NCI-H446 treated with DMSO at 0.1 percent for 48 hours (cell line): Measurements from ENCODE around the gene CDYL.

Source experiments
- DNase-seq: peaks from one replicate; lab custom pipeline; 2025; lab: John Stamatoyannopoulos, UW

CDYL gene

DNA sequence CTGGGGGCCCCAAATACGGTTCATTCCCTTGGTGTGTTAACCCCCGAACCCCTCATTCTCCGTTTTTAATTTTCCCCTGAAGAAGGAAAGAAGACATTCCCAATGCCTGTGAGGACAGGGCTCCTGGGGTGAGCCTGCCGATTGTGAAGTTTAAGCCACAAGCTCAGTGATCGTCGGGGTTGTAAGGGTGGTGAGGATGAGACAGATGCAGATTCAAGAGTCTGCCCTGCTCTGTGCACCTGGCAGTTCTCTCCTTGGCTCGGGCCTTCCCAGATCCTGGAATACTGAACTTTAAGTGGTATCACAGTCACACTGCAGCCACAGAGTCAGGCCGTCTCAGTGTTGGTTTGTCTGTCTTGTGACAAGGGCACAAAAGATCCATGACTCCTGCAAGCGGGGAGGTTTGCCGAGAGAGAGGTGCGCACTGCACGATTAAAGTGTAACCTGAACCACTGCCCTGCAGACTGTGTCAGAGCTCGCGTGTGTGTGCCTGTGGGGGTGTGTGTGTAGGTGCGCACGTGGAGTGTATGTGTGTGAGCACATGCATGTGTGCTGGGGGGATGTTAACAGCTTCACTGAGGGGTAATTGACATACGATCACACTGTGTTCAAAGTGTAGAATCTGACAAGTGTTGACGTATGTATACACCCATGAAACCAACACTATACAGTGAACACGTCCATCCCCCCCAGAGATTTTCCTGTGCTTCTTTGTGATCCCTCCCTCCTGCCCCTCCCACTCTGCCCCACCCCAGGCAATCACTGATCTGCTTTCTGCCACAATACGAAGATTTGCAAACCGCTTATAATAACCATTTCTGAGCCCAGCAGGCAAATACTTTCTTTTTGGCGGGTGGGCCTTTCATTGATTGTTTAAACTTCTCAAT is 188.7 kb downstream of the CDYL start:
- no peak for DNase-seq

GRCh38 chr6:4965562-4966389 is 189.6 kb downstream of the CDYL start:
- no peak for DNase-seq

DNA sequence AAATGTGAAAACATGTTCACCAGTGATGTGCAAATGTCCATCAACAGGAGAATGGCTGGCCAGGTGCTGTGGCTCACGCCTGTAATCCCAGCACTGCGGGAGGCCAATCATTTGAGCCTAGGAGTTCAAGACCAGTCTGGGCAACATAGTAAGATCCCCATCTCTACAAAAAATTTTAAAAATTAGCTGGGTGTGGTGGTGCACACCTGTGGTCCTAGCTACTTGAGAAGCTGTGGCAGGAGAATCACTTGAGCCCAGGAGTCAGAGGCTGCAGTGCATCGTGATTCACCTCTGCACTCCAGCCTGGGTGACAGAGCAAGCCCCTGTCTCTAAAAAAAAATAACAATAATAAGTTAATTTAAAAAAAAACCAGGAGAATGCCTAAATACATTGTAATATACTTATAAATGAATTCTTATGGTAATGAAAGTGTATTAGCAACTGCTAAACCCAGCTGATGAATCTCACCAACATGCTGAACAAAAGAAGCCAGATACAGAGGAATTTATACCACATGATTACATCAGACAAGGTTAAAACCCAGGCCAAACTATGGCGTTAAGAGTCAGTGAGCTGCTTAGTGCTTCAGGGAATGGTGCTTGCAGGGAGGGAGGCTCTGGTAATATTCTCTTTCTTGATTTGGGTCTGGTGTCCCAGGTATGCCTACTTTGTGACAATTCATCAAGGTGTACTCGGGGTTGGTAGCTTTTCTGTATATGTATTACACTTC is 191.3 kb downstream of the CDYL start:
- DNase-seq = no peak

GRCh38 chr6:4969609-4970285 is 193.5 kb downstream of the CDYL start:
- DNase-seq = no peak

GRCh38 chr6:4970739-4971395 is 194.7 kb downstream of the CDYL start:
- DNase-seq = no peak

GRCh38 chr6:4971851-4972250 is 195.6 kb downstream of the CDYL start:
- no peak for DNase-seq

GRCh38 chr6:4972438-4972837 is 196.2 kb downstream of the CDYL start:
- no peak for DNase-seq

DNA sequence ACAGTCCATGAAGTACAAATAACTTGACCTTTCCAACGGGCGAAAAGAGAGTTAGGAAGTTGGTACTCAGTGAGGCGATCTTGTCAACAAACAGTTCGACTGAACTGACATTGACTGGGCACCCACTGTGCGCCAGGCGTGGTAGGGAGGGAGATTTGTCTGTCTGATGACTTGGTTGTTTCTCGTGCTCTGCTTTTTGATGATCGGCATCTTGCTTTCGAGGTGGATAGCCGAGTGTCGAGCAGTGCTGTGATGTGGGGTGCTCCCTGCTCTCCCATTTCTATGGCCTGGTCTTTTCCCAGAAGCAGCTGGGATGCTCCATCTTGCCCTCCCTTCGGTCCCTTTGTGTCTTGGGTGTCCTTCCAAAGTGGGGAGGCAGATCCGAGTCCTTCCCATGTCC is 197.2 kb downstream of the CDYL start:
- DNase-seq = no peak

DNA sequence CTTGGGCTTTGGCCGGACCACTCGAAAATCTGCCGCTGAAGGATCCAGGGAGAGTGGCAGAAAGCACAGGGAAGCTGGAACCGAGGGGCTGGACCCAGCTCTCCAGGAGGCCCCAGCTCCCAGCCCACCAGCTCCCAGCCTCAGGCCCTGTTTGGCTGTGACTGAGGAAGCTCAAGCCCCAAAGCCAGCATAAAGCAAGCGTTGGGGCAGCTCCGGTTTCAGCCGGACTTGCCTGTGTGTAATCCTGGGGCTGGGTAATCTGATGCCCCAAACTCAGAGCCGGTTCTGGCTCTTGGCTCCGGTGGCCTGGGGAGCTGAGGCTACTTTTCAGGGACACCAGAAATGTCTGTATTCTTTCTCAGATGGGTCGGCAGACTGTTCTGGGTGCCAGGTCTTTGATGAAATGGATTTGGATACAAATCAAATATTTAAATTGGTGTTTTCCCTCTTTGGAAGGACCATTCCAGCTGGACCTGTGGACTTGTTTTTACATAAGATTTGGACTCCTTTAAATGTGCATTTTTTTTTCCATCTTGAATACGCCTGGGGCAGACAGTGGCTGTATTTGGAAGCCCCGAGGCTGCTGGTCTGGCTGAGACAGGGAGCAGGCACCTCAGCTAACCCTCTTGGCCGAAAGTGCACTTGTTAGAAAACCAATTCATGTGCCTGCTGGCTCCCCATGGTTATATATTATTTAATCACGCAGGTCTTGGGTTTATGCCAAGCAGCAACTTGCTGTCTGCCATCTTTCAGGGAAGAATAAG is 198.0 kb downstream of the CDYL start:
- peak; percentile 76 for DNase-seq

DNA sequence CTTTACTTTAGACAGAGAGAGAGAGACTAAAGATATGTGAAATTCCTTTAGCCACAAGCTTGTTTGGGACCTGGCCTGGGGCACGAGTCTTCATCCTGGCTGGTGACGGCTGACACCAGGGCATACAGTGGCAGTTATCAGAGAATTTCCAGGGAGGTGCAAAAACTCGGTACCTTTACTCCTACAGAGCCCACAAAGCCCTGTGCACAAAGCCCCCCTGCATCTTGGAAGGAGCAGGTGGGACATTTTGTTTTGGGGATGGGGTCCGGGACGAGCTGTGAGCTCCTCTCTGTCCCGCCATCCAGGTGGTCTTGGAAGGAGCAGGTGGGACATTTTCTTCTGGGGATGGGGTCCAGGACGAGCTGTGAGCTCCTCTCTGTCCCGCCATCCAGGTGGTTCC is 198.8 kb downstream of the CDYL start:
- DNase-seq = no peak

DNA sequence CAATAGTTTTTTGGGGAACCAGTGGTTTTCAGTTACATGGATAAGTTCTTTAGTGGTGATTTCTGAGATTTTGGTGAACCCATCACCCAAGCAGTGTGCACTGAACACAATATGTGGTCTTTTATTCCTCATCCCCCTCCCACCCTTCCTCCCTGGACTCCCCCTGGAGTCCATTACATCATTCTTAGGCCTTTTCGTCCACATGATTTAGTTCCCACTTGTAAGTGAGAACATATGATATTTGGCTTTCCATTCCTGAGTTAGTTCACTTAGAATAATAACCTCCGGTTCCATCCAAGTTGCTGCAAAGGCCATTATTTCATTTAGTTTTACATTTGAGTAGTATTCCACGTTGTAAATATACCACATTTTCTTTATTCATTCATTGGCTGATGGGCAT is 199.3 kb downstream of the CDYL start:
- DNase-seq = no peak

GRCh38 chr6:4977468-4977867 is 201.3 kb downstream of the CDYL start:
- no peak for DNase-seq

DNA sequence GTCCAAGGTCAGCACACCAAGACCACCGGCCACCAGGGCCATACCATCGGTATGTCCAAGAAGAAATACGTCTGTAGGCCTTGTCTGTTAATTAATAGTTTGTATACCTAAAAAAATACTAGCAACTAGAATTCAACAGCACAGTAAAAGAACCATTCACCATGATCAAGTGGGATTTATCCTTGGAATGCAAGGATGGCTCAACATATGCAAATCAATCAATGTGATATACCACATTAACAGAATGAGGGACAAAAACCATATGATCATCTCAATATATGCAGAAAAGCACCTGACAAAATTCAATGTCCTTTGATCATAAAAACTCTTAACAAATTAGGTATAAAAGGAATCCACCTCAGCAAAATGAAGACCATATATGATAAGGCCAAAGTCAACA is 203.2 kb downstream of the CDYL start:
- no peak for DNase-seq

GRCh38 chr6:4981761-4982160 is 205.6 kb downstream of the CDYL start:
- DNase-seq = no peak

DNA sequence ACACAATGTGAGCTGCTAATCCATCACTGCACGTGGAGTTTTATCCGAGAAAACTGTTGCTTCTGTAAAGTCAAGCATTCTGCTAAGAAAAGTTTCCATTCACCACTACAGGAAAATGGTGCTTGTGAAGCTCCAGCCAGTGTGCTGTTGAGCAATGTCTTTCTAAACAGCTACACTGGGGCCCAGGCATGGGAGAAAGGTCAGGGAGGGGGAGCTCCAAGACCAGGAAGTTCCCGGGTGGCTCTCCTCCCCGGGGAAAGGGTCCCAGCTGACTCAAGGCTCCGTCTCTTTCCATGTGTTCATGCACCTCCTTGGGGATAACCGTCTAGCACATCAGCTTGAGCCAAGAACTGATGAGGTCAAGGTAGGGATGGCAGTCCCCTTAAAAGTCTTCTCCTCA is 207.1 kb downstream of the CDYL start:
- DNase-seq = no peak

- DNase-seq = no peak
Observed at GRCh38 chr6:4986999-4987398, 210.8 kb downstream of the CDYL start.

DNA sequence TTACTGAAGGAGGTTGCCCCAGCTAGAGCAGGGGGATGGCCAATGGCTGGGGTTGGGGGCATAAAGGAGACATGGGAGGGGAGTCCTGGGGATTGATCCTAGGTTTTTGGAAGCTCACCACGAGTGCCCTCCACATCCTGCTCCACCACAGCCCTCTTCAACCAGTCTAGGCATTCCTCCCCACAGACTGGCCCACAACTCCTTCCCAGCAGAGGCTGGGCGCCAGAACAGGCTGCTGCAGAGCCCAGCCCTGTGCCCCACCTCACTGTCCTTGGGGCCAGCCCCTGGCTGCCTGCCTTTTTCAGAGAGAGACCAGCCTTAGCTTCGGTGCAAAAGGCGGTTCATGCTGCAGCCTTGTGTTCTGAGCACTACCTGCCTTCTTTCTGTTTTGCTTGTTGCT is 211.2 kb downstream of the CDYL start:
- DNase-seq = no peak

DNA sequence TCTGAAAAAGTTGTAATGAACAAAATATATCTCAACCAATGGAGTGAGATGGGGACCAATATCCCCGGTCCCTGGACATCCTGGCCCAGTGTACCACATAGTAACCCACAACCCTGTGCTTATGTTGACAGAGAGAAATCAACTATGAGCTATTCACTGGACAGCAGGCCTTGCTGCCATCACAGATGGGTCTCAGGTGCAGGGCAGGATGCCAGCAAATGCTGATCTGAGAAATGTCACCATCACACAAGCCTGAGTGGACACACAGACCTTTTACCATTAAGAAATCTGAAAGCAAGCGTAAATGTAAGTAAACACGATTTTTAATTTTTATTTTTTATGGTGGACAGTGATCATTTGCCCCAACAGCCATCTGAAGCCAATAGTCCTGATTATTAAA is 218.5 kb downstream of the CDYL start:
- DNase-seq = no peak

GRCh38 chr6:4997862-4998261 is 221.7 kb downstream of the CDYL start:
- no peak for DNase-seq

GRCh38 chr6:4999586-4999985 is 223.4 kb downstream of the CDYL start:
- no peak for DNase-seq
